ENCODE measurements around the gene EBP.
"Not testable (repeated sequence)": the region's sequence is repeated elsewhere in the genome, so short reads cannot be mapped to it uniquely, and the experiment has no call there.

Gene EBP

GRCh38 chrX:48493890-48494364 lies 27.7 kb upstream of the EBP start:
- no peak for DNase-seq (ENCODE audit: low read depth in 3 of 3)

GRCh38 chrX:48496660-48497059 lies 24.9 kb upstream of the EBP start:
- DNase-seq (ENCODE audit: low read depth in 3 of 3) = no peak

GRCh38 chrX:48497871-48498270 lies 23.7 kb upstream of the EBP start:
- no peak for DNase-seq (ENCODE audit: low read depth in 3 of 3)

DNA sequence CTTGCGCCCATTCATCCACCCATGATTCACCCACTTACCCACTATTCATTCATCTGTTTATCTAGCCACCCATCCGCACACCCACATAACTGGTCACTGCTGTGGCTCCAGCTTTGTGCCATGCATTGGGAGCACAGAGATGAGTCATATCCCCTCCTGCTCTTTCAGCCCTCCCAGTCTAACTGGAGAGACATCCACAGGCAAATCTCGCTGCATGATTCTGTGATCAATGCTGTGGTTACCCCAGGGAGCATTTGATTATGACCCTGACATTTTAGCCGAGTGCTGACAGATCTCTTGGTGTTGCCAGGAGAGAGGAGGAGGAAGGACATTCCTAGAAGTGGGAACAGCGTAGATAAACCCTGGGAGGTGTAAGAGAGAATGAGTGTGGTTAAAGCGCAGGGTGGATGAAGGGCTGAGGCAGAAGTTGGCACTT lies 23.2 kb upstream of the EBP start:
- DNase-seq (ENCODE audit: low read depth in 3 of 3) = no peak

GRCh38 chrX:48504261-48504660 lies 17.3 kb upstream of the EBP start:
- DNase-seq (ENCODE audit: low read depth in 3 of 3) = no peak

GRCh38 chrX:48505481-48505880 lies 16.1 kb upstream of the EBP start:
- DNase-seq (ENCODE audit: low read depth in 3 of 3) = no peak

- DNase-seq (ENCODE audit: low read depth in 3 of 3) = no peak
Measured at GRCh38 chrX:48507246-48507645, 14.4 kb upstream of the EBP start.

DNA sequence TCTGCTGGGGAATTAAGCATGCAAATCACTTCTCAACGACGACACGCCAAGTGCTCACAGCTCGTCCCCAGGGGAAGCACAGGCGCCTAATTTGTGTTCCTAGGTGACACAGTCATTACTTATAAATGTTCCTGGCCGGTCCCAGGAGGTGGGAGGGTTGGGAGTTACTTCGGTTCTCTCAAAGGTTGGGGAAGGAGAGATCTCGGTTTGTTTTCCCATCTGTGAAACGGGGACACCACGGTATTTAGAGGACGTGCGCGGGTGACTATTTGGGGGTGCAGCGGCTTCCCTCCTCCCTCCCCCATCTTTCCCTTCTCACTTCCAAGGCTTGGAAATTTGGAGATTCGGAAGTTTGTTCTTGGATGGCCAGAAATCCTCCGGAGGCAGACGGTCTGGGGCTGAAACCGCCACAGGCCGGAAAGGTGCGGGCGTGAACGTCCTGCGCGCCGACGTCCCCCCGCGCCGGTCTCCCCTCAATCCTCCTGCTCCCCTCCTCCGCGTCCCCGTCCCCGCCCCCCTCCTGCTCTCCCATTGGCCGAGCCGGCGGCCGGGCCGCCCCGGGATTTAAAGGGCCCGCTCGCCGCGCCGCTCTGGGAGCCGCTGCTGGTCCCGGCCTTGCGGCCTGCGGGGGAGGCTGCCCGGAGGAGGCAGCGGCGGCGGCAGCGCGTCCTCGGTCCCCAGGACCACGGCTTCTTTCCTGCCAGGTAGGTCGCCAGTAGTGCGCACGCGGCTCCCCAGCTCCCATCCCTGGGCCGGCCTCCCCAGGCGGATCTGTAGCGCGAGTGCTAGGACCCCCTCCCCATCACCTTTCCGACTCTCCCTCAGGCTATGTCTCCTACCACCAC lies 13.0 kb upstream of the EBP start, which contains the start of gene PORCN:
PORCN (plus strand) TSS at position 593 of the 845 bp plus-strand sequence. CDS start 829 bp downstream, outside the sequence.
- DNase-seq (ENCODE audit: low read depth in 3 of 3) = peak; percentile 60 to 81 (median 61)

- no peak for DNase-seq (ENCODE audit: low read depth in 3 of 3)
Measured at GRCh38 chrX:48509245-48509590, 12.4 kb upstream of the EBP start.

DNA sequence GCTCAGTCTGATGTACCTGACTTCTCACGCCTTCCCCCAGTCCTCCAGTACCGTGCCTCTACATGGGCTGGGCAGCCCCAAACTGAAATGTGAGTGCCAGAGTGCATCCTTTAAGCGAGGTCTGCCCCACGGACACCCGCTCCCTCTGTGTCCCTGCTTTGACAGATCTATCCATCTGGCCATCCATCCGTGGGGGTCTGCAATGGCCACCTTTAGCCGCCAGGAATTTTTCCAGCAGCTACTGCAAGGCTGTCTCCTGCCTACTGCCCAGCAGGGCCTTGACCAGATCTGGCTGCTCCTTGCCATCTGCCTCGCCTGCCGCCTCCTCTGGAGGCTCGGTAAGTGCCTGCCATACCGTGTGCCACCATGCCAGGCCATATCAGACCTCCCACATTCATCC lies 12.0 kb upstream of the EBP start:
- no peak for DNase-seq (ENCODE audit: low read depth in 3 of 3)

GRCh38 chrX:48511560-48511959 lies 10.0 kb upstream of the EBP start:
- DNase-seq (ENCODE audit: low read depth in 3 of 3) = no peak

- DNase-seq (ENCODE audit: low read depth in 3 of 3) = no peak
Measured at GRCh38 chrX:48512371-48512935, 9.2 kb upstream of the EBP start.

GRCh38 chrX:48513670-48514069 lies 7.9 kb upstream of the EBP start:
- no peak for DNase-seq (ENCODE audit: low read depth in 3 of 3)

- no peak for DNase-seq (ENCODE audit: low read depth in 3 of 3)
Measured at GRCh38 chrX:48514126-48514806, 7.3 kb upstream of the EBP start.

DNA sequence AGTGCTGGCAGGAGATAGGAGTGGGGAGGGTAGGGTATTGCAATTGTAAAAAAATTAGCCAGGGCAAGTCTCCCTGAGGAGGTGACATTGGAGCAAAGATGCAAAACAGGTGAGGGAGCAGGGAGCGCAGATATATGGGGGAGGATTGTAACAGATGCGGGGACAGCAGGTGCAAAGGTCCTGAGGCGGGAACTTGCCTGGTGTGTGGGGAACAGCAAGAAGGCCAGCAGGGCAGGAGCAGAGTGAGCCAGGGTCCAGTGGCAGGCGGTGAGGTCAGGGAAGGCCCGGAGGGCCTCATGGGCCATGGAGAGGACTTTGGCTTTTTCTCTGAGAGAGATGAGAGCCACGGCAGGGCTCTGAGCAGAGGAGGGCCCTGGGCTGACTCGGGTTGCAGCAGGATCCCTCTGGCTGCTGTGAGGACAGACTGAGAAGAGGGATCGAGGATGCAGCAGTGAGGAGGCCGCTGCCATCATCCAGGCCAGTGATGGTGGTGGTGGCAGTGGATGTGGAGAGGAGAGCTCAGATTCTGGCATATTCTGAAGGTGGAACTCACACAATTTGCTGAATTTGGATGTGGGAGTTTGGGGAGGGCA lies 6.6 kb upstream of the EBP start:
- DNase-seq (ENCODE audit: low read depth in 3 of 3) = no peak

DNA sequence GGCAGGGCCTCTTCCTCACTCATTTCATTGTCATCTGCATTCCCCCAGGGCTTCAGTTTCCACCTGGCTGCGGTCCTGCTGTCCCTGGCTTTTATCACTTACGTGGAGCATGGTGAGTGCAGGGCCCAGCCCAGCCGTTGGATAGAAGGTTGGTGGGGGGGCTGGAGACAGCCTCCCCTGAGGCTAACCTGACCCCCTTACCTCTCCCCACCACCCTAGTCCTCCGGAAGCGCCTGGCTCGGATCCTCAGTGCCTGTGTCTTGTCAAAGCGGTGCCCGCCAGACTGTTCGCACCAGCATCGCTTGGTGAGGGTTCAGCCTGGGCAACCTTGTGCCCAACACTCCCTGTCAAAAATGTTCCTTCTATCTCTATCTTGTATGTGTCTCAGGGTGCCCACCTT lies 5.8 kb upstream of the EBP start:
- no peak for DNase-seq (ENCODE audit: low read depth in 3 of 3)

- DNase-seq (ENCODE audit: low read depth in 3 of 3) = no peak
Measured at GRCh38 chrX:48516285-48516684, 5.3 kb upstream of the EBP start.

GRCh38 chrX:48516987-48517386 lies 4.6 kb upstream of the EBP start:
- DNase-seq (ENCODE audit: low read depth in 3 of 3) = no peak

GRCh38 chrX:48519481-48519880 lies 2.1 kb upstream of the EBP start:
- not testable (repeated sequence) for DNase-seq (ENCODE audit: low read depth in 3 of 3)

DNA sequence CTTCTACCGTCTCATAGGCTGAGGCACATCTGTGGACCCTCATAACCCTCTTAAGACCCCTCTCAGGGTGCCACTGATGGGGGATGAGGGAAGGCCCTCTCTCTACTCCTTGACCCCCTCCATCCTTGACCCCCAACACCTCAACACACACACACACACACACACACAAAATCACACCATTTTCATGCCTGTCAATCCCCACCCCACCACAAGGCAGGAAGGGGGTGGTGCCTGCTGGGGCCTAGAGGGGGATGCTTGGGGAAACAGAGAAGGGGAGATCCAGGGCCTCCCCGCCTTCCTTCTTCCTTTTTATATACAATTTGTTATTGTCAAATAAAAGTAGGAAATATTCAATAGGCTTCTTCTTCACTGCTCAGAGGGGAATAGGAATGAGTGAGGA lies 1.2 kb upstream of the EBP start:
- DNase-seq (ENCODE audit: low read depth in 3 of 3) = no peak

- DNase-seq (ENCODE audit: low read depth in 3 of 3) = no peak
Measured at GRCh38 chrX:48520976-48521352, 644 bp upstream of the EBP start.

DNA sequence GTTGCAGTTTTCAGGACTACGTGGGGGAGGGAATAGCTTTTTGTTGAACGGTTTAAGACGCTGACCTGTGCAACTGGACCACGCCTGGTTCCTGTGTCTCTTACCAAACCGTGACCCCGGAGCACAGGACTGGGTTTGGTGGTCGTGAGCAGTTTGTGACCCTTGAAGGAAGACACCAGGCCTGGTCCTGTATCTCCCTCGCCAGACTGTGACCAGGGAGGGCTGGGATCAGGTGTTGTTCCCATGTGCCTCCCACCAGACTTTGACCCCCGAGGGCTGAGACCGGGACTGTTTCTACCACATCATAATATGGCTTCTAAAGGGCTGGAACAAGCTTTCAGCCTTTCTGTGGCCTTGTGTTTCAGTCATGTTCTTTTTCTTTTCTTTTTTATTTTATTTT lies 683 bp downstream of the EBP start:
- no peak for DNase-seq (ENCODE audit: low read depth in 3 of 3)

All from stimulated activated CD4-positive, alpha-beta T cell treated with anti-CD3 and anti-CD28 coated beads, TNF-alpha, amount 100 ng/mL, for 24 hours (primary cell).